Ishikawa (cell line): ENCODE measurements around the gene CCDC177.

ENCODE experiments used
- CEBPB ChIP-seq: IDR thresholded peaks from 2 replicates; pipeline ENCODE4 v1.6.1; 2012
- CREB1 ChIP-seq: IDR thresholded peaks from 2 replicates; pipeline ENCODE4 v1.6.1; 2012; ENCODE audit warnings: low read depth
- EGR1 ChIP-seq: IDR thresholded peaks from 2 replicates; pipeline ENCODE4 v1.6.1; 2012
- EP300 ChIP-seq: IDR thresholded peaks from 2 replicates; pipeline ENCODE4 v1.6.1; 2012; ENCODE audit warnings: borderline replicate concordance
- FOXM1 ChIP-seq: IDR thresholded peaks from 2 replicates; pipeline ENCODE4 v1.6.1; 2012; ENCODE audit warnings: low read depth, borderline replicate concordance
- NFIC ChIP-seq: IDR thresholded peaks from 2 replicates; pipeline ENCODE4 v1.6.1; 2012
- RAD21 ChIP-seq: IDR thresholded peaks from 2 replicates; pipeline ENCODE4 v1.6.1; 2012; ENCODE audit warnings: low read depth
- TAF1 ChIP-seq: IDR thresholded peaks from 2 replicates; pipeline ENCODE4 v1.6.1; 2012; ENCODE audit warnings: low read depth, mild to moderate bottlenecking
- TCF12 ChIP-seq: IDR thresholded peaks from 2 replicates; pipeline ENCODE4 v1.6.1; 2012; ENCODE audit warnings: low read depth
- TEAD4 ChIP-seq: IDR thresholded peaks from 2 replicates; pipeline ENCODE4 v1.6.1; 2012
- USF1 ChIP-seq: IDR thresholded peaks from 2 replicates; pipeline ENCODE4 v1.6.1; 2012
- YY1 ChIP-seq: IDR thresholded peaks from 2 replicates; pipeline ENCODE4 v1.6.1; 2012; ENCODE audit warnings: low read depth
- ZBTB7A ChIP-seq: IDR thresholded peaks from 2 replicates; pipeline ENCODE4 v1.6.1; 2012; ENCODE audit warnings: low read depth
- TF ChIP-seq, protein P1 (sequence below): IDR thresholded peaks from 2 replicates; pipeline ENCODE4 v1.6.1; 2012; ENCODE audit warnings: low read depth, mild to moderate bottlenecking
- TF ChIP-seq, protein P2 (sequence below): IDR thresholded peaks from 2 replicates; pipeline ENCODE4 v1.6.1; 2012

Gene CCDC177

DNA sequence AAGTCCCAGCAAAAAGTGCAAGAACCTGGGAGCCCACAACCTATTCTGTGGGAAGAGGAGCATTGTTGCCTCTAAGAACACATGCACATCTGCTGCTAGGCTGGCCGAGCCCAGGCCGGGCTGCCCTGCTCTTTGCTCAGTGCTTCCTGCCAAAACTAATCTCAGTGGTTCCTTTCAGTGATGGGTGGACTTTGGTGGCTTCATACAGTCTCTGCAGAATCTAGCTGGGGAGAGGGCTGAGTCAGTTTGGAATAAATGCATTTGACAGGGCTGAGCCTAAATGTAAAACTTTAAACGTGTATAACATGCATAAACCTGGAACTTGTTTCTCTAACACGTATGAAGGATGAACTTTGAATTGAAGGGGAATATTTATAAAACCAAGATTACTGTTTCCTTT is 44.6 kb downstream of the CCDC177 start:
- TF ChIP-seq CREB1, result no peak

- no peak for TF ChIP-seq TAF1
- no peak for TF ChIP-seq USF1
- no peak for TF ChIP-seq EGR1
- TF ChIP-seq CEBPB, result no peak
- TF ChIP-seq, protein P1, sequence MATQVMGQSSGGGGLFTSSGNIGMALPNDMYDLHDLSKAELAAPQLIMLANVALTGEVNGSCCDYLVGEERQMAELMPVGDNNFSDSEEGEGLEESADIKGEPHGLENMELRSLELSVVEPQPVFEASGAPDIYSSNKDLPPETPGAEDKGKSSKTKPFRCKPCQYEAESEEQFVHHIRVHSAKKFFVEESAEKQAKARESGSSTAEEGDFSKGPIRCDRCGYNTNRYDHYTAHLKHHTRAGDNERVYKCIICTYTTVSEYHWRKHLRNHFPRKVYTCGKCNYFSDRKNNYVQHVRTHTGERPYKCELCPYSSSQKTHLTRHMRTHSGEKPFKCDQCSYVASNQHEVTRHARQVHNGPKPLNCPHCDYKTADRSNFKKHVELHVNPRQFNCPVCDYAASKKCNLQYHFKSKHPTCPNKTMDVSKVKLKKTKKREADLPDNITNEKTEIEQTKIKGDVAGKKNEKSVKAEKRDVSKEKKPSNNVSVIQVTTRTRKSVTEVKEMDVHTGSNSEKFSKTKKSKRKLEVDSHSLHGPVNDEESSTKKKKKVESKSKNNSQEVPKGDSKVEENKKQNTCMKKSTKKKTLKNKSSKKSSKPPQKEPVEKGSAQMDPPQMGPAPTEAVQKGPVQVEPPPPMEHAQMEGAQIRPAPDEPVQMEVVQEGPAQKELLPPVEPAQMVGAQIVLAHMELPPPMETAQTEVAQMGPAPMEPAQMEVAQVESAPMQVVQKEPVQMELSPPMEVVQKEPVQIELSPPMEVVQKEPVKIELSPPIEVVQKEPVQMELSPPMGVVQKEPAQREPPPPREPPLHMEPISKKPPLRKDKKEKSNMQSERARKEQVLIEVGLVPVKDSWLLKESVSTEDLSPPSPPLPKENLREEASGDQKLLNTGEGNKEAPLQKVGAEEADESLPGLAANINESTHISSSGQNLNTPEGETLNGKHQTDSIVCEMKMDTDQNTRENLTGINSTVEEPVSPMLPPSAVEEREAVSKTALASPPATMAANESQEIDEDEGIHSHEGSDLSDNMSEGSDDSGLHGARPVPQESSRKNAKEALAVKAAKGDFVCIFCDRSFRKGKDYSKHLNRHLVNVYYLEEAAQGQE, result no peak
- no peak for TF ChIP-seq FOXM1
Measured at GRCh38 chr14:69529563-69529962, 45.1 kb downstream of the CCDC177 start.

DNA sequence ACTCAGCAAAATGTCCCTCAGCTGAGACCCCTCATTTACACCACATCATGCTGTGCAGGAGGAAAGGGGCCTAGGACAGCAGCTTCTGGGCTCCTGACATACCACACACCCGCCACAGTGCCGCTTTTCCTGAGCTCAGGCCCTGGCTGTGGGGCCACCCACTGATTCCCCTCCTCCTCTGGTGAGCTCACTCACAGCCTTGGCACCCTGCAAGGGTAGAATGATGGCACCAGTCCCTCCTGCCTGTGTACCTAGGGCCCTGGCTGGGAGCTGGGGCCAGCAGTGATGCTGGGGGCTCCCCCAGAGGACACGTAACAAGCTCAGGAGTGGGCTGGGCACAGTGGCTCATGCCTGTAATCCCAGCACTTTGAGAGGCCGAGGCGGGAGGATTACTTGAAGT is 45.7 kb downstream of the CCDC177 start:
- TF ChIP-seq CEBPB, result no peak
- TF ChIP-seq EGR1, result no peak
- no peak for TF ChIP-seq NFIC
- no peak for TF ChIP-seq YY1
- TF ChIP-seq, protein P2, sequence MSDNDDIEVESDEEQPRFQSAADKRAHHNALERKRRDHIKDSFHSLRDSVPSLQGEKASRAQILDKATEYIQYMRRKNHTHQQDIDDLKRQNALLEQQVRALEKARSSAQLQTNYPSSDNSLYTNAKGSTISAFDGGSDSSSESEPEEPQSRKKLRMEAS, result no peak
- TF ChIP-seq TAF1, result no peak
- no peak for TF ChIP-seq FOXM1
- no peak for TF ChIP-seq USF1
- TF ChIP-seq TCF12, result no peak
- no peak for TF ChIP-seq CREB1

DNA sequence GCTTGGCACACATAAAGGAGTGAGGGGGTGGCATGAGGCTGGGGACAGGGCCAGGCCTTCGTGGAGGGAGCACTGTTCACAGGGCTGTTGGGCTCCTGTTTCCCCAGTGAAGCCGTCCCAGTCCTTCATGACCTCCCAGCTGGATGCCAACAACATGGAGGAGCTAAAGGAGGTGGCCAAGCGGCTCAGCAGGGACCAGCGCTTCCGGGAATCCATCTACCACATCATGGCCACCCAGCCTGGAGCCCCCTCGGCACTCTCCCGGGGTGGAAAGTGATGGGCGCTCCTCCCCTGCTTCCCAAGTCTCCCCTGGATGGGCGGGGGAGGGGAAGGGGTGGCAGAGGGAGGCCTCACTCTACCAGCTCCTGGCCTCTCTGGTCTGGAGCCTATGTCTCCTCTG is 46.5 kb downstream of the CCDC177 start:
- no peak for TF ChIP-seq NFIC
- TF ChIP-seq TAF1, result no peak
- no peak for TF ChIP-seq TCF12
- TF ChIP-seq TEAD4, result no peak
- TF ChIP-seq, protein P2, result no peak
- no peak for TF ChIP-seq USF1
- TF ChIP-seq FOXM1, result no peak
- TF ChIP-seq YY1, result no peak
- no peak for TF ChIP-seq EP300
- no peak for TF ChIP-seq RAD21
- no peak for TF ChIP-seq CREB1
- TF ChIP-seq EGR1, result no peak
- TF ChIP-seq, protein P1, result no peak
- TF ChIP-seq ZBTB7A, result no peak
- no peak for TF ChIP-seq CEBPB

GRCh38 chr14:69527635-69528034 is 47.0 kb downstream of the CCDC177 start:
- TF ChIP-seq NFIC (no peak), CREB1 (no peak), ZBTB7A (no peak), EP300 (no peak), YY1 (no peak), RAD21 (no peak), EGR1 (no peak), TEAD4 (no peak), TCF12 (no peak), FOXM1 (no peak), USF1 (no peak), TAF1 (no peak), CEBPB (no peak)
- TF ChIP-seq, protein P1, result no peak
- TF ChIP-seq, protein P2, result no peak
